Right cardiac atrium (tissue), 5 donors: ENCODE results near the gene AADACL4. TPM values are rescaled to one million over a fixed set of nuclear protein-coding genes. Genes with fewer than 3 reads are reported as not detected.
A peak's percentile ranks its signal among the peaks of the same experiment; 100 is the strongest.

Source experiments
- ATAC-seq, 2 donors: fragments of 200-7000 bp; cut with Tn5 transposase; one replicate each; pipeline versions ENCODE4 v1.8.0 to v1.9.1; 2020; ENCODE audit warnings: moderate library complexity in 2 of 2, mild to moderate bottlenecking in 1 of 2
- DNase-seq, 3 donors: peaks; one replicate each; pipeline ENCODE4 v3.0.0-alpha.2; 2020
- H3K27ac ChIP-seq: one replicate; pipeline ENCODE4 v1.5.1; 2013; ENCODE audit warnings: mild to moderate bottlenecking, low read length, control low read depth, moderate library complexity
- H3K27me3 ChIP-seq: one replicate; pipeline ENCODE4 v1.6.1; 2013; ENCODE audit not compliant: control insufficient read depth, insufficient read depth
- H3K4me1 ChIP-seq: one replicate; pipeline ENCODE4 v1.6.1; 2013; ENCODE audit warnings: low read length; ENCODE audit not compliant: control insufficient read depth, insufficient read depth
- H3K4me3 ChIP-seq: one replicate; pipeline ENCODE4 v1.5.1; 2013; ENCODE audit warnings: low read length, control low read depth
- H3K9me3 ChIP-seq: one replicate; pipeline ENCODE4 v1.6.1; 2013; ENCODE audit warnings: low read length; ENCODE audit not compliant: control insufficient read depth
- WGBS: extraction: QIAGEN DNeasy Blood & Tissue Kit; methylation state at CpG from one replicate; pipeline ENCODE4 v1.1.7; 2013; 5-methylcytosine and 5-hydroxymethylcytosine counted together
- intact Hi-C, 4 donors: fragments of 100-400 bp; cut with DNase I; formaldehyde crosslinking; loops; one replicate each; pipeline versions ENCODE4 v1.11.0 to v1.14.0; 2022 to 2023
- polyA plus RNA-seq: library from polyadenylated mRNA; stranded (reverse); fragments of 200-250 nt; gene quantifications from one replicate; pipeline ENCODE4 v1.2.3, GENCODE V29; 2013
- total RNA-seq, 4 donors: library from RNA; stranded (reverse); fragmentation: NEBNext Ultra II Directional; extraction: Animal tissue kit (Norgen Biotek cat#: 25700); gene quantifications; one replicate each; pipeline ENCODE4 v1.2.1, GENCODE V29; 2021
- donor health status: healthy with polysubstance abuse.
- donor health status: DM: no; HTN: yes; CAD: no.
- donor health status: DM: no; HTN: no; CAD: no.
- donor health status: DM: no; HTN: yes; CAD: no; lungs with severe emphysema.
- donor health status: DM: yes; HTN: yes; CAD: no.

AADACL4 gene
- total and polyA plus RNA-seq, 5 donors: not detected

DNA sequence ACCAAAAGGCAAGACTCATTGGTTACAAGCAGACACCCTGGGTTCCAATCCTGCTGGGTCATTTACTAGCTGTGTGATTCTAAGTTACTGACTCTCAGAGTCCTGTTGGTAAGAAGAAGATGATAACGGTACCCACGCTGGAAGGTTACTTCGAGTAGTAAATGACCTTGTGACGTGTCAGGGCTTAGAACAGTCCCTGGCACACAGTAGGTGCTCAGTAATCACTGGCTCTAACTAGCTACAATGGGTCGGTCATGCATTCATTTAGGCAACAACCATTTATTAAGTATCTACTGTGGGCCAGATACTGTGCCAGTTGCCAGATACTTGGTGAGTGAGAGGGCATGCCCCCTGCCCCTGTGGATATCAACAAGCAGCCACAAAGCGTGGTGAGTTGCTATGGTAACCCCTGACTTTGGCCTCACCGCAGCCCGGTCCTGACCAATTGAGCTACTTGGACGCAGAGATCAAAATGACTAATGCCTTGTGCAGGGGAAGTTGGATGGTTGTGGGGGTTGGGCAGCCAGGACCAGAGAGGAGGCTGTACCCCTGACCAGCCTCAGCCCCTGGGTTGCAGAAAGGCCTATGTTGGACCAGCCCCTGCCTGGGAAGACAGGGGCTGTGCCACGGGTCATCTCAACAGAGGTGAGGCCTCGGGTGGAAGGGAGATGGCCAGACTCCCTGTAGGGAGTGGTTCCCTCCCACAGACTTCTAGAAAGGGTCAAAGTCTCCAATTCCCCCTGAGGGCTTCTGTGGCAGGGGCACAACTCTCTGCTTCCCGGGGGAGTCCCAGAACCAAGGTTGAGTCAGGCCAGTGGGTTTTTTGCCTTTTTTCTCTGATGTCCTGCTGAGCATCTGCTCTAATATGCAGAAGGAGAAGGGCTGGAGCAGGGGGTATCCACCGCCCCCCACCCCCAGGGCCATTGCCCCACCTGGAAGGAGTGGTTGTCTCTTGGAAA lies 41.9 kb upstream of the AADACL4 start:
- 56% methylated on average over 13 of the region's 13 CpGs for WGBS
- no peaks in the 10 kb centered on the region for H3K27me3 ChIP-seq
- DNase-seq (peak; percentile 27 to 79 (median 73)), ATAC-seq (peak; percentile 1 to 21)
- H3K4me1 ChIP-seq: peaks cover 40% of the 10 kb centered on the region
- intact Hi-C loops: no loop called here
- H3K27ac ChIP-seq: peak overlapping the region; percentile 31
- H3K4me3 ChIP-seq: no peak overlapping the region
- no peaks in the 10 kb centered on the region for H3K9me3 ChIP-seq

DNA sequence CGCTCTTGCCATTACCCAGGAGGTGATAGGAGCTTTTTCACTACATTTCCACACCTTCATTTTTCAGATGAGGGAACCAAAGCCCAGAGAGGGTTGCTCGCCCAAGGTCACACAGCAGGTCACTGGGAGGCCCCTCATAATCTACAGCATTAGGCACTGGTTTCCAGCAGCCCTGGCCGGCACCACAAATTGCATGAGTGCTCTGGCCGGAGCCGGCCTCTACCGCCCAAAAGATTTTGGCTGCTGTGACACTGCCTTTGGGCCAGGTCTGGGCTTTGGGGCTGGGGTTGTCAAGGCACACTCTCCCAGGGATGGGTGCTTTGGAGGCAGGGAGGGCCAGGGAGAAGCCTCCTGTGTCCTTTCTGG lies 41.2 kb upstream of the AADACL4 start:
- H3K9me3 ChIP-seq: no peaks in the 10 kb centered on the region
- H3K27ac ChIP-seq: peak overlapping the region; percentile 50
- peak; percentile 5 to 49 for ATAC-seq
- no peaks in the 10 kb centered on the region for H3K27me3 ChIP-seq
- WGBS: 63% methylated on average over 6 of the region's 6 CpGs
- peaks cover 37% of the 10 kb centered on the region for H3K4me1 ChIP-seq
- intact Hi-C loops: no loop called here
- peak; percentile 65 to 88 (median 83) for DNase-seq
- H3K4me3 ChIP-seq: no peak overlapping the region

DNA sequence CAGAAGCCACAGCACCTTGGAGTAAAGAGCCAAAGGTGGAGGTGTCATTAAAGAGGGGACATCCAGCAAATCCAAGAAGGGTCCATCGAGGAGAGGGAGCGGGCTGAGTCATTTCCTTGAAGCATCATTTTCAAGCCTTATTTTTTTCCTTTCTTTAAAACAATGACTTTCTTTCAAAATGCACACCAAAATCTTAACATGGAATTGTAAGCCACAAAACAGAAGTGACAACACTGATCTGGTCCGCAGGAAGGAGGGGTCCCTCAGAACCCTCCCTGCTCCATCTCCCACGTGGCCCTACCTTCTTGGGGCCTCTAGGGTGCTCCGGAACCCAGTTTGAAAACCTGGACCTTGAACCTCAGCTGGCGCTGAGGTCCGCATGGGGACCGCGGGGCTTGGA lies 40.7 kb upstream of the AADACL4 start:
- intact Hi-C loops: no loop called here

DNA sequence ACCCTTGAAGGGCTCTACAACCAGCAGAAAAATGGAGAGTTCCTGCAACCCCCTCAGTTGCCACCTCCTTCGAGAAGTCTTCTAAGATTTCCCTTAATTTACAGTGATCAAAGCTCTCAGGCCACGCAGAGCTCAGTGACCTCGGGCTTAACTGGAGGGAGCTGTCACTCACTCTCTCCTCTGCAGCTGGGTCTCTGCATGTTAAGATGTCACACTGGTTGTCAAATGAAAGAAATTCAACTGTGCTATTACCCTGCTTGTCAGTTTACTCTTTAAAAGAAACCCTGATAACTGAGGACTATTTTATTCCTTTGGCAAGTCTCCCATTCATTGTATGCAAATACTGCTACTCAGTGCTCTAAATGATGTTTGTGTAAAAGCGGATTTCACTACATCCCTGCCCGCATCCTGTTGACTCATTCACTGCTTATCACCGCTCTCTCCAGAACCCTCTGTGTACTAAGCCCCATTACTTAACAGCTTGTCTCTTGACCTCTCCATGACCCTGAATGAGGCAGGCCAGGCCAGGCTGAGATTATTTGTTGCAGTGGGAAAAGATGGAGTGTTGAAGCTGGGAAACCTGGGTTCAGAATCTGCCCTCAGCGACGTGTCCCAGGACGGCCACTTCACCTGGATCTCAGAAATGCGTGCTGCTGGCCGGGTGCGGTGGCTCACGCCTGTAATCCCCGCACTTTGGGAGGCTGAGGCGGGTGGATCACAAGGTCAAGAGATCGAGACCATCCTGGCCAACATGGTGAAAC lies 39.6 kb upstream of the AADACL4 start:
- Histone ChIP-seq H3K9me3 (no peaks in the 10 kb centered on the region), H3K4me3 (no peak overlapping the region), H3K27ac (peak overlapping the region; percentile 75), H3K27me3 (no peaks in the 10 kb centered on the region), H3K4me1 (peaks cover 29% of the 10 kb centered on the region)
- whole genome bisulfite sequencing: 45% methylated on average over 16 of the region's 16 CpGs
- intact Hi-C loops: no loop called here
- DNase-seq: peak; percentile 66 to 77 (median 67)
- peak; percentile 91 to 94 for ATAC-seq

More for the DNA sequence above, 40.7 kb upstream of the AADACL4 start:
- ATAC-seq (no peak), DNase-seq (peak in 2 of 3 donors; percentile 42 to 48)
- WGBS: 68% methylated on average over 9 of the region's 9 CpGs
- peaks cover 32% of the 10 kb centered on the region for H3K4me1 ChIP-seq
- no peaks in the 10 kb centered on the region for H3K27me3 ChIP-seq
- H3K9me3 ChIP-seq: no peaks in the 10 kb centered on the region
- H3K27ac ChIP-seq: peak overlapping the region; percentile 75
- no peak overlapping the region for H3K4me3 ChIP-seq

DNA sequence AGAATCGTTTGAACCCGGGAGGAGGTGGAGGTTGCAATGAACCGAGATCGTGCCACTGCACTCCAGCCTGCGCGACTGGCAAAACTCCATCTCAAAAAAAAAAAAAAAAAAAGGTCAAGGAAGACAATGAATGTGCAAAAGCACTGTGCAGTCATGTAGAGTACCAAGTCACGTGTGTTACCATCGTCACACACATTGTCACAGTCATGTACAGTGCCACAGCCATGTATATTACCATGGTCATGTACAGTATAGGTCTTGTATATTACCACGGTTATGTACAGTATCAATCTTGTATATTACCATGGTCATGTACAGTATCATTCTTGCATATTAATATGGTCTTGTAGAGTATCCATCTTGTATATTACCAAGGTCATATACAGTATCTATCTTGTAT lies 38.9 kb upstream of the AADACL4 start:
- 85% methylated on average over 9 of the region's 9 CpGs for WGBS
- Histone ChIP-seq H3K4me1 (peaks cover 22% of the 10 kb centered on the region), H3K27me3 (no peaks in the 10 kb centered on the region), H3K4me3 (no peak overlapping the region), H3K9me3 (no peaks in the 10 kb centered on the region), H3K27ac (no peak overlapping the region)
- ATAC-seq (no peak), DNase-seq (no peak)
- intact Hi-C loops: no loop called here

DNA sequence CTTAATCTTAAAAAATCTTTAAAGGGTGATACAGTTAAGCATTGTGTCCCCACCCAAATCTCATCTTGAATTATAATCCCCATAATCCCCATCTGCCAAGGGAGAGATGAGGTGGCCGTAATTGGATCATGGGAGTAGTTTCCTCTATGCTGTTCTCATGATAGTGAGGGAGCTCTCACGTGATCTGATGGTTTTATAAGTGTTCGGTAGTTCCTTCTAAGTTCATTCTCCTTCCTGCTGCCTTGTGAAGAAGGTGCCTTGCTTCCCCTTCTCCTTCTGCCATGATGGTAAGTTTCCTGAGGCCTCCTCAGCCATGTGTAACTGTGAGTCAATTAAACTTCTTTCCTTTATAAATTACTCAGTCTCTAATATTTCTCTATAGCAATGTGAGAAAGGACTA lies 36.6 kb upstream of the AADACL4 start:
- Histone ChIP-seq H3K4me3 (no peak overlapping the region), H3K27ac (no peak overlapping the region), H3K27me3 (no peaks in the 10 kb centered on the region), H3K9me3 (no peaks in the 10 kb centered on the region), H3K4me1 (peaks cover 7% of the 10 kb centered on the region)
- 68% methylated on average over 3 of the region's 3 CpGs for WGBS
- intact Hi-C loops: no loop called here
- ATAC-seq (no peak), DNase-seq (no peak)

DNA sequence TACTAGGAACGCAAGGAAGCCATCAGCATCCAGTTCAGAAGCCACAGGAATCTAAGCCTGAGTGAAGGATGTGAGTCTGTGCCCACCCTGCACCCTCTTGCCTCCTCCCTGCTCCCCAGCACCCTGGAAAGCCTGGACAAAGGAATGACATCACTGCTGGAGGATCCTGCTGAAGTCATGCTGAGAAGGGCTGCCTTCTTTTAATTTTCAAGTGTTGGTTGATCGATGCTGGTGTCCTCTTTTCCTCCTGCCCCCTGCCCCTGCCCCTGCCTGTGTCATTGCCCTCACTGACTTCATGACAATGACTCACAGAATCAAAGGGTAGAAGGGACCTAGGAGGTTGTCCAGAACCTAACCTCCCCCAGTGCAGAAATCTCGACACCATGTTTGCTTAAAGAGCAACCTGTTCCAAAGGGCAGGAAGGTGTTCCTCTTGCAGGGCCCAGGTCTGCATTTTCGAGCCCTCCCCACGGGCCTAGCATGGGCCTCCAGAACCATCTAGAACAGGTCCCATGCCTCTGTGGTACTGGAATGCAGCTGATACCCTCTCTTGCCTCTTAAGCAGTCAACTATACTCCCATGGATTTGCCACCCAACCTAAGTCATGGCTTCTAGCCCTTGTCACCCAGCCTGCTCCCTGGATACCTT lies 35.5 kb upstream of the AADACL4 start:
- Histone ChIP-seq H3K4me1 (peaks cover 6% of the 10 kb centered on the region), H3K27me3 (no peaks in the 10 kb centered on the region), H3K4me3 (no peak overlapping the region), H3K27ac (peak overlapping the region; percentile 3), H3K9me3 (no peaks in the 10 kb centered on the region)
- DNase-seq: no peak
- intact Hi-C loops: no loop called here
- ATAC-seq: no peak
- 91% methylated on average over 5 of the region's 5 CpGs for WGBS

DNA sequence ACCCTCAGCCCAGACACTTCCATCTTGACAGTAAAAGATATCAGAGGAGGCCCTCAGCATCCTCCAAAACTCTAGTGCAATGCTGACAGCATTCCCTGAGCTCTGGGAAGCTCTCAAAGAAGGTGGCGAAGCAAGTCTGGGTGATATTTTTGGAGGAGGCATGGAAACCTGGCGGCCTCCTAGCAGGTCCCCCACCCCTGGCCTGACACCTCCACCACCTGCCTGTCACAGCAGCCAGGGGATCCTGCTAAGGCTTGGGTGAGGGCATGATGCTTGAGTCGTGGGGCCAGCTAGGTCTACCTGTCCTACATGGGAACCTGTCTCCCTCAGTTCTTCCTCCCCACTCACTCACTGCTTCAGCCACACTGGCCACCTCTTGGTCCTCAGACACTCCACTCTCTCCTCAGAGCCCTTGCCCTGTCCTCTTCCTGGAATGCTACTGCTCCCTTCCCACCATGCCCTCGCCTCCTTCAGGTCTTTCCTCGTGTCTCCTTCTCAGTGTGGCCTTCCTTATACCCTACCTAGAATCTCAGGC lies 34.3 kb upstream of the AADACL4 start:
- Histone ChIP-seq H3K4me1 (peaks cover 3% of the 10 kb centered on the region), H3K27me3 (no peaks in the 10 kb centered on the region), H3K4me3 (no peak overlapping the region), H3K27ac (no peak overlapping the region), H3K9me3 (no peaks in the 10 kb centered on the region)
- DNase-seq (no peak), ATAC-seq (no peak)
- intact Hi-C loops: loop anchor here in 3 of 4 donors (10.0 kb wide), 3 partner anchors 55 to 135 kb away; no protein-coding TSS in a partner anchor
- WGBS: 75% methylated on average over 5 of the region's 5 CpGs

DNA sequence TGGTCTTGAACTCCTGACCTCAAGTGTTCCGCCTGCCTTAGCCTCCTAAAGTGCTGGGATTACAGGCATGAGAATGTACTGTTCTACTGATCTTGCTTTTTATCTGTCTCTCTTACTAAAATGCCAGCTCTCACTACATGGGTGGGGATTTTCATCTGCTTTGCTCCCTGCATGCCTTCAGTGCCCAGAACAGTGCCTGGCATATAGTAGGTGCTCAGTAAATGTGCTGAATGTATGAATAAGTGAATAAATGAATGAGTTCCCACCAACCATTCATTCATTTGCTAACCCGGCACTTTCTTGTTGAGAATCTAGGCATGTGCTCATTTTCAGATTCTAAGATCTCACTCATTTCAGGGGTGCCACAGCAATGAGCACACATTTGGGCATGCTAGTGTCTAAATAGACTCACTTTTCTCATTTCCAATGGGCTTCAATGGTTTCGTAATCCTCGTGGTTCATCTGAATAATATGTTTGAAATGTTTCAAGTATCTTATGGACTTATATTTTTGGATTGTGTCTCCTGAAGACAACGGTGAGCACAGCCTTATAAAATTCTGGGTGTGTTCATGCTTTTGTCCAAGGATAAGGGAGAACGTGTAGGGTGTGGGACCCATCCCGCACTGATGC lies 33.5 kb upstream of the AADACL4 start:
- Histone ChIP-seq H3K9me3 (no peaks in the 10 kb centered on the region), H3K4me1 (peaks cover 5% of the 10 kb centered on the region), H3K27me3 (no peaks in the 10 kb centered on the region), H3K27ac (no peak overlapping the region), H3K4me3 (no peak overlapping the region)
- intact Hi-C loops: loop anchor here in 3 of 4 donors (10.0 kb wide), 3 partner anchors 56 to 136 kb away; no protein-coding TSS in a partner anchor
- DNase-seq (no peak), ATAC-seq (no peak)
- 90% methylated on average over 7 of the region's 7 CpGs for WGBS

DNA sequence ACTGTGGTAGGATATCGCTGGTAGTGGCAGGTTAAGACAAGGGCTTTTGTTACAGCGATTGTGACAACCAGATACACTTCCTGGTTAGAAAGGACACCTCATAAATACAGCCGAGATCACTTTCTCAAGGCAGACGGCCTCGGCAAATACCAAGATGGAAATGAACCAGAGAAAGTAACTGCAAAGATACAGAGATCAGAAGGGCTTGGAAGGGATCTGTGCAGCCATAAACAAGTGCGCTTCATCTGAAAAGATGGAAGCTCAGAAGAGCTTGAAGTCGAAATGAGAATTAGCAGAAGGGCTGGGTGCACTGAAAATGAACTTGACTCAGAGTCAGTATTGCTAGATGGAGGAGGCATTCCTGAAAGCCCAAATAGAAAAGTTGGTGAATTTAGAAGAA lies 32.9 kb upstream of the AADACL4 start:
- no peak overlapping the region for H3K27ac ChIP-seq
- peaks cover 5% of the 10 kb centered on the region for H3K4me1 ChIP-seq
- intact Hi-C loops: loop anchor here in 3 of 4 donors (10.0 kb wide), 3 partner anchors 56 to 136 kb away; no protein-coding TSS in a partner anchor
- no peaks in the 10 kb centered on the region for H3K9me3 ChIP-seq
- no peak for DNase-seq
- ATAC-seq: no peak
- WGBS: 87% methylated on average over 7 of the region's 7 CpGs
- no peaks in the 10 kb centered on the region for H3K27me3 ChIP-seq
- H3K4me3 ChIP-seq: no peak overlapping the region
